Activated T-cell treated with anti-CD3 and anti-CD28 coated beads, Interleukin-2, amount 50 U/mL, for 72 hours (primary cell): ENCODE results near the gene GOLGA8K. TPM values are rescaled to one million over a fixed set of nuclear protein-coding genes. Genes with fewer than 3 reads are reported as not detected.
A peak's percentile ranks its signal among the peaks of the same experiment; 100 is the strongest.
"Not testable (repeated sequence)": the region's sequence is repeated elsewhere in the genome, so short reads cannot be mapped to it uniquely, and the experiment has no call there.

Experiments used
- ATAC-seq, 2 donors: fragments of 150-1000 bp; cut with Tn5 transposase; replicated peaks in 1 of 2; 2 replicates each; pipeline ENCODE4 v1.10.0; 2021; ENCODE audit warnings: moderate library complexity in 2 of 2, mild to moderate bottlenecking in 1 of 2
- DNase-seq, 2 donors: peaks; one replicate each; pipeline ENCODE4 v3.0.0; 2021 to 2022; ENCODE audit warnings: mixed read lengths in 1 of 2
- H3K27ac Mint-ChIP-seq: one replicate; pipeline ENCODE4 v1.8.0; 2022; ENCODE audit warnings: mild to moderate bottlenecking, moderate library complexity, mixed read lengths
- H3K27me3 Mint-ChIP-seq: one replicate; pipeline ENCODE4 v1.8.0; 2022; ENCODE audit warnings: low read depth, mixed read lengths
- H3K36me3 Mint-ChIP-seq, 2 donors: one replicate each; pipeline ENCODE4 v1.8.0; 2022; ENCODE audit warnings: mixed read lengths in 2 of 2, mild to moderate bottlenecking in 1 of 2; ENCODE audit not compliant: insufficient read depth in 2 of 2
- H3K4me1 Mint-ChIP-seq: one replicate; pipeline ENCODE4 v1.8.0; 2022; ENCODE audit warnings: low read depth, mixed read lengths
- H3K4me3 Mint-ChIP-seq, 2 donors: one replicate each; pipeline ENCODE4 v1.8.0; 2022; ENCODE audit warnings: mild to moderate bottlenecking in 2 of 2, mixed read lengths in 2 of 2, moderate library complexity in 2 of 2
- H3K9me3 Mint-ChIP-seq, 2 donors: one replicate each; pipeline ENCODE4 v1.8.0; 2022; ENCODE audit warnings: mixed read lengths in 2 of 2
- total RNA-seq, 2 donors: library from RNA; stranded (reverse); gene quantifications; one replicate each; pipeline ENCODE4 v1.2.3, GENCODE V29; 2022

The GOLGA8K gene
- total RNA-seq, 2 donors from 2014 or later = 1.6 TPM; not detected in 1

- H3K27me3 Mint-ChIP-seq, DNase-seq, ATAC-seq, H3K4me1 Mint-ChIP-seq, H3K4me3 Mint-ChIP-seq, H3K36me3 Mint-ChIP-seq, H3K9me3 Mint-ChIP-seq, H3K27ac Mint-ChIP-seq: not testable (repeated sequence)
These were observed 31.0 kb downstream of the GOLGA8K start for GRCh38 chr15:32372075-32372474.

GRCh38 chr15:32370526-32370925 lies 32.6 kb downstream of the GOLGA8K start:
- not testable (repeated sequence) for H3K27ac Mint-ChIP-seq

GRCh38 chr15:32370064-32370463 lies 33.0 kb downstream of the GOLGA8K start:
- H3K4me3 Mint-ChIP-seq, ATAC-seq, DNase-seq, H3K36me3 Mint-ChIP-seq, H3K4me1 Mint-ChIP-seq, H3K27me3 Mint-ChIP-seq, H3K27ac Mint-ChIP-seq, H3K9me3 Mint-ChIP-seq: not testable (repeated sequence)

More at GRCh38 chr15:32370526-32370925, 32.6 kb downstream of the GOLGA8K start:
- not testable (repeated sequence) for H3K4me3 Mint-ChIP-seq, H3K4me1 Mint-ChIP-seq, ATAC-seq, H3K27me3 Mint-ChIP-seq, DNase-seq, H3K9me3 Mint-ChIP-seq, H3K36me3 Mint-ChIP-seq

- not testable (repeated sequence) for DNase-seq, H3K4me3 Mint-ChIP-seq, H3K4me1 Mint-ChIP-seq, H3K27ac Mint-ChIP-seq, H3K36me3 Mint-ChIP-seq, H3K9me3 Mint-ChIP-seq, H3K27me3 Mint-ChIP-seq, ATAC-seq
These were observed 36.6 kb downstream of the GOLGA8K start for GRCh38 chr15:32366492-32366891.

- H3K4me1 Mint-ChIP-seq, H3K4me3 Mint-ChIP-seq, H3K27me3 Mint-ChIP-seq, H3K9me3 Mint-ChIP-seq, ATAC-seq, DNase-seq, H3K27ac Mint-ChIP-seq, H3K36me3 Mint-ChIP-seq: not testable (repeated sequence)
These were observed 37.1 kb downstream of the GOLGA8K start for GRCh38 chr15:32365955-32366354.

GRCh38 chr15:32364944-32365343 lies 38.1 kb downstream of the GOLGA8K start:
- H3K27me3 Mint-ChIP-seq, H3K4me3 Mint-ChIP-seq, DNase-seq, H3K27ac Mint-ChIP-seq, H3K36me3 Mint-ChIP-seq, H3K4me1 Mint-ChIP-seq, H3K9me3 Mint-ChIP-seq: not testable (repeated sequence)
- ATAC-seq = peak; percentile 62 to 74

- not testable (repeated sequence) for H3K27ac Mint-ChIP-seq, H3K4me1 Mint-ChIP-seq, H3K36me3 Mint-ChIP-seq, H3K4me3 Mint-ChIP-seq, H3K27me3 Mint-ChIP-seq, ATAC-seq, H3K9me3 Mint-ChIP-seq, DNase-seq
These were observed 39.6 kb downstream of the GOLGA8K start for GRCh38 chr15:32363449-32363848.

- DNase-seq, H3K36me3 Mint-ChIP-seq, H3K27ac Mint-ChIP-seq, H3K4me3 Mint-ChIP-seq, H3K27me3 Mint-ChIP-seq, H3K9me3 Mint-ChIP-seq, ATAC-seq, H3K4me1 Mint-ChIP-seq: not testable (repeated sequence)
These were observed 41.4 kb downstream of the GOLGA8K start for GRCh38 chr15:32361662-32362061.

GRCh38 chr15:32358462-32358861 lies 44.6 kb downstream of the GOLGA8K start:
- peak in 1 of 2 donors; percentile 48 for ATAC-seq
- not testable (repeated sequence) for H3K9me3 Mint-ChIP-seq, DNase-seq, H3K4me3 Mint-ChIP-seq, H3K27me3 Mint-ChIP-seq, H3K4me1 Mint-ChIP-seq, H3K27ac Mint-ChIP-seq, H3K36me3 Mint-ChIP-seq

- ATAC-seq, DNase-seq, H3K36me3 Mint-ChIP-seq, H3K9me3 Mint-ChIP-seq, H3K27me3 Mint-ChIP-seq, H3K4me3 Mint-ChIP-seq, H3K4me1 Mint-ChIP-seq, H3K27ac Mint-ChIP-seq: not testable (repeated sequence)
These were observed 46.2 kb downstream of the GOLGA8K start for GRCh38 chr15:32356909-32357308.

- not testable (repeated sequence) for H3K36me3 Mint-ChIP-seq, H3K9me3 Mint-ChIP-seq, H3K27ac Mint-ChIP-seq, H3K27me3 Mint-ChIP-seq, H3K4me1 Mint-ChIP-seq, DNase-seq, H3K4me3 Mint-ChIP-seq, ATAC-seq
These were observed 50.3 kb downstream of the GOLGA8K start for GRCh38 chr15:32352748-32353147.

- H3K9me3 Mint-ChIP-seq, H3K36me3 Mint-ChIP-seq, ATAC-seq, DNase-seq, H3K27ac Mint-ChIP-seq, H3K27me3 Mint-ChIP-seq, H3K4me3 Mint-ChIP-seq, H3K4me1 Mint-ChIP-seq: not testable (repeated sequence)
These were observed 52.4 kb downstream of the GOLGA8K start for GRCh38 chr15:32350563-32351220.

GRCh38 chr15:32347037-32347436 lies 56.1 kb downstream of the GOLGA8K start:
- H3K27ac Mint-ChIP-seq, ATAC-seq, H3K36me3 Mint-ChIP-seq, H3K4me3 Mint-ChIP-seq, H3K4me1 Mint-ChIP-seq, H3K9me3 Mint-ChIP-seq, DNase-seq, H3K27me3 Mint-ChIP-seq: not testable (repeated sequence)

- H3K27ac Mint-ChIP-seq, H3K4me3 Mint-ChIP-seq, H3K9me3 Mint-ChIP-seq, H3K36me3 Mint-ChIP-seq, DNase-seq, H3K4me1 Mint-ChIP-seq, H3K27me3 Mint-ChIP-seq: not testable (repeated sequence)
- peak; percentile 64 to 76 for ATAC-seq
These were observed 57.0 kb downstream of the GOLGA8K start for GRCh38 chr15:32345978-32346547.
